Measurements from ENCODE around the gene STRADA. TPM values are rescaled to one million over a fixed set of nuclear protein-coding genes. Genes with fewer than 3 reads are reported as not detected.

STRADA gene
- total and polyA plus RNA-seq, 9 of the 15 experiments (the other 6 are each of a cell fraction or from before 2014, with no cell fraction given) = 6.6 to 33.0 (median 20.5) TPM

GRCh38 chr17:63672856-63673255 is 68.7 kb downstream of the STRADA start:
- no peaks in the 10 kb centered on the region for H3K27me3 ChIP-seq (ENCODE audit: control insufficient read depth in 2 of 2, insufficient read depth in 2 of 2, low read length in 2 of 2)
- in situ Hi-C loops (cut with MboI) = no loop called here
- ATAC-seq (no peak), FAIRE-seq (no peak), DNase-seq (ENCODE audit: extremely low read depth in 1 of 4, low spot score in 3 of 4) (no peak)
- peaks cover 10 to 24% of the 10 kb centered on the region in 2 experiments for H3K4me1 ChIP-seq (replicated peaks in 1 of 2; ENCODE audit: control insufficient read depth in 2 of 2, insufficient read depth in 2 of 2, low read length in 2 of 2)
- 91% methylated on average over 2 of the region's 2 CpGs for WGBS (ENCODE audit: insufficient coverage, low coverage, missing lambda C conversion rate)
- no peak overlapping the region for H3K27ac ChIP-seq (ENCODE audit: extremely low read depth, low read depth, low read length)
- H4K20me1 ChIP-seq (replicated peaks; ENCODE audit: control insufficient read depth, insufficient read depth, low read length) = no peaks in the 10 kb centered on the region
- H3K4me3 ChIP-seq = no peak overlapping the region
- no peak overlapping the region for H3K4me2 ChIP-seq (ENCODE audit: insufficient read depth, low read length)
- ChIA-PET POLR2A (no interaction called here), CTCF (ENCODE audit: low intra/inter-chr PET ratio) (no interaction called here)
- peaks cover 9% of the 10 kb centered on the region; the same call in 2 of the 3 replicates for H3K36me3 ChIP-seq (ENCODE audit: control insufficient read depth, insufficient read depth, low read length)
- H3K79me2 ChIP-seq (ENCODE audit: control insufficient read depth, insufficient read depth, low read length) = no peaks in the 10 kb centered on the region
- H3K9ac ChIP-seq (ENCODE audit: insufficient read depth in 1 of 2, low read depth in 2 of 2, low read length in 2 of 2) = no peak overlapping the region
- no peaks in the 10 kb centered on the region for H3K9me3 ChIP-seq (replicated peaks; ENCODE audit: control insufficient read depth, insufficient read depth, low read depth, low read length)
- H3K9me1 ChIP-seq (ENCODE audit: control insufficient read depth, insufficient read depth, low read length) = no peaks in the 10 kb centered on the region
- intact Hi-C loops (cut with micrococcal nuclease) = no loop called here
- H2AFZ ChIP-seq (ENCODE audit: low read depth, low read length) = no peak overlapping the region
- no TSS peak for BruUV-seq (replicated peaks)
- TF ChIP-seq BDP1 (IDR thresholded peaks at IDR 0.05; ENCODE audit: insufficient read depth, insufficient read length) = no peak
- no peak for TF ChIP-seq ZNF407 (IDR thresholded peaks at IDR 0.05; ENCODE audit: low read depth)
- TF ChIP-seq ZBTB49 (CRISPR knock-in tag; IDR thresholded peaks at IDR 0.05; ENCODE audit: borderline replicate concordance) = no peak
- TF ChIP-seq FOXP4 (CRISPR knock-in tag; IDR thresholded peaks at IDR 0.05; ENCODE audit: borderline replicate concordance) = no peak
- no peak for TF ChIP-seq TSHZ1 (CRISPR knock-in tag; IDR thresholded peaks at IDR 0.05)

Data from K562 (cell line).